GM18520 (cell line): ENCODE measurements around the gene SERTAD2.

Experiments used
- ATAC-seq: cut with Tn5 transposase; IDR thresholded peaks from one replicate; pipeline ENCODE4 v1.9.1; 2021; ENCODE audit not compliant: unreplicated experiment

SERTAD2 gene

GRCh38 chr2:64677530-64677929 is 23.8 kb upstream of the SERTAD2 start:
- no peak for ATAC-seq

DNA sequence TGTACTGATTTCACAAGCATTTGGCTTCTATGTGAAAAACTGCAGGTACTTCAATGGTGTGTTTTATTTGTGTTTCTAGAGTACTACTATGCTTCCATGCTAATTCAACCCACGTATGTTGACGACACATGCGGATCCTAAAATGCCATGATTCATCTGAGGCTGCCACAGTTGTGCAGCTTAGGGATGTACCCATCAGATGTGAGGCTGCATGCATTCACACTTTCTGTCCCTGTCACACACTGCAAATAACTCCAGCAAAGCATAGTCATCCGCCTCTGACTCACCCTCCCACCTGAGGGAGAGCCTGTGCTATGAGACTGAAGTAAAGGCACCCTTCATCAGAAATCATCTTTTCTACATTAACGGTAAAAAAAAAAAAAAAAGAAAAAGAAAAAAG is 22.1 kb upstream of the SERTAD2 start:
- peak; percentile 64 for ATAC-seq

DNA sequence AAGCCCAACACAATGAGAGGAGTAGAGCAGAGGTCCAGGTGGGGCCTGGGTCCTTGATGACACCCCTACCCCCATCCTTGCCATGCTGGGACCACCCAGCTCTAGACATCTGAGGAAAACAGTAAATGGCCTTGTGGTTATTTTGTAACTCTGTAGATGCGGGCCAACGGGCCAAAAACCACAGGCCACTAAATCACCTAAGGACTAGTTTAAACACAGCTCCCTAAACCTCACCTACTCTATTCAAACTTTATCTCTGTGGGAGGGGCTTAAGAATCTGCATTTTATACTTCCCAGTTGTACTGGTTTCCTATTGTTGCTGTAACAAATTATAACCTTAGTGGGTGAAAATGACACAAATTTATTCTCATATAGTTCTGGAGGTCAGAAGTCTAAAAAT is 19.0 kb upstream of the SERTAD2 start:
- no peak for ATAC-seq

- ATAC-seq = no peak
Observed at GRCh38 chr2:64670047-64670446, 16.3 kb upstream of the SERTAD2 start.

DNA sequence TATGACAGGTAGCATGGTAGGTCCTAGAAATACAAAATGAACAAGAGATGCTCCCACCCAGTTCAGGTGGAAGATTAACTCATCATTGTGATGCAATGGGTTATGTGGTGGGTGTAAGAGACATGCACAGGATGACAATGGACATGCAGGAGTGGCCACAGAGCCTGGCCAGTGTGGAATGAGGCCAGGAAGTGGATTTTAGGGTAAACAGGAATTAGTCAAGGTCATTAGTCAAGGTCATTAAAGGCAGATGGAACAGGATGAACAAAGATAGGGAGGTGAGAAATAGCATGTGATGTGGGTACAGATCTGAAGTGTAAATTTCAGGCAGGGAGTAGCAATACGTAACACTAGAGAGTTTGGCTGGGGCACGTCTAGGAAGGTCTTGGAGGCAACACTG is 15.6 kb upstream of the SERTAD2 start:
- no peak for ATAC-seq

GRCh38 chr2:64668542-64668941 is 14.8 kb upstream of the SERTAD2 start:
- ATAC-seq = no peak

DNA sequence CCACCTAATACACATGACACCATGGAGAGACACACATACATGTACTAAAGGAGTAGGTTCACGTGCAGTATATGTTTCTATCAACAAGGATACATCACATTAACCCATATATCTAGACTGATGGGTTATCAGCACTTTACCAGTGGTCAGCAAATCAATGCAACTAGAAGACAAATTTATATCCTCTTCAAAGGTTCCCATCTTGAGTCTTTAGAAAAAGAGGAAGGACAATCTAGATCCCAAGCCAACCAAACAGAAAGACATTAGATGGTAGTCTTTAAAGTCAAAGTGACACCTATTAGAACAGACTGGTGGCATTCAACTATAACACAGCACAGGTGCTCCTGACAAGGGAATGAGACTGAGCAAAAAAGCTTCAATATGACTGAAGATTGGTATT is 13.8 kb upstream of the SERTAD2 start:
- no peak for ATAC-seq

DNA sequence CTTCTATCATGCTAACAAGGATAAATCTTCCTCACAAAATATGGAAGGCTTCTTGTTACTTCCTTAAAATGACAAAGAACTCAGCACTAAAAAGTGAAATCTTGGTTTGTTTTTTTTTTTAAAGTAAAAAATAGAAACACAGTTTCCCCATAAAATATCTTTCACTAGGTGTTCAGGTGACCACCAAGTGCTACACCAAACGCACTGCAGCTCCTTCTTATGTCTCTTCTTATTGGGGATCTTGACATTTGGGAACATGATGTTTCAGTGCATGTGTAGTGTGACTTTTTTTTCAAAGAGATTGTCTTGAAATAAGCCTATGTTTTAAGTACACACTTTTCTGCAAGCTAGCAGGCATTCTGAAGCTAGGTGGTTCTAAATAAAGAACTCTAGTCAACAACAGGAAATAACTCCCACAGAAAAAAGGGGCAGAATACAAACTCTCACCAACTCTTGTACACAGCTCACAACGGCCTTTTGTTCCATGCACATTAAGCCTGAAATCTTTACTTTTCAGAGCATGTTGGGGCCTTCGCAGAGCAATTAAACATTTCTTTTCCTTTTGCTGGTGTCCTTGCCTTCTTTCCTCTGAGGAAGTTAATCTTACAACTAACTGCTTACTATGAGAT is 13.2 kb upstream of the SERTAD2 start:
- ATAC-seq = no peak

DNA sequence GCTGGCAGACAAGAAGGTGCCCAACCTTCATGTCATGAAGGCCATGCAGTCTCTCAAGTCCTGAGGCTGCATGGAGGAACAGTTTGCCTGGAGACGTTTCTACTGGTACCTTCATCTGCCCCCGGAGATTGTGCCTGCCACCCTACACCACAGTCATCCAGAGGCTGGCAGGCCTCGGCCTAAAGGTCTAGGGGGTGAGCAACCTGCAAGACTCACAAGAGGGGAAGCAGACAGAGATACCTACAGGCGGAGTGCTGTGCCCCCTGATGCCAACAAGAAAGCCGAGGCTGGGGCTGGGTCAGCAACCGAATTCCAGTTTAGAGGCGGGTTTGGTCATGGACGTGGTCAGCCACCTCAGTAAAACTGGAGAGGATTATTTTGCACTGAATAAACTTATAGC is 12.0 kb upstream of the SERTAD2 start:
- ATAC-seq = no peak

GRCh38 chr2:64663402-64663801 is 9.7 kb upstream of the SERTAD2 start:
- no peak for ATAC-seq

DNA sequence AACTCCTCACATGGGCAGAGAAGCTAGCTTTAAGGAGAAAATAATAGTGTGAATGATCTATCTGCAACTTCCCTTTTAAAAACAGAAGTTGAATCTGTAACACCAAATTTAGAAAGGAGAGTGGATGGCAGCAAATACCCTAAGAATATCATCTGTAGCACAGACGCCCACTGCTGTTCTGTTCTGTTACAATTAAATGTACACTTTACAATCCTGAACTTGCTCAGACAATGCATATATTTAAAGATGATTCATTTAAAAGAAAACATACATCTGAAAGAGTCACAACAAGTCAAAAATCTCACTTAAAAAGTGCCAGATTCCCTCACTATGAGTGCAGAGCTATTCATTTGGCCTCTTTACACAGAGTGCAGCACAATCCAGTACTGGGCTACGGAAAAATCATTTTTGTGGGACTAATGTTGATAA is 8.0 kb upstream of the SERTAD2 start:
- ATAC-seq = no peak

- ATAC-seq = no peak
Observed at GRCh38 chr2:64659252-64659651, 5.5 kb upstream of the SERTAD2 start.

DNA sequence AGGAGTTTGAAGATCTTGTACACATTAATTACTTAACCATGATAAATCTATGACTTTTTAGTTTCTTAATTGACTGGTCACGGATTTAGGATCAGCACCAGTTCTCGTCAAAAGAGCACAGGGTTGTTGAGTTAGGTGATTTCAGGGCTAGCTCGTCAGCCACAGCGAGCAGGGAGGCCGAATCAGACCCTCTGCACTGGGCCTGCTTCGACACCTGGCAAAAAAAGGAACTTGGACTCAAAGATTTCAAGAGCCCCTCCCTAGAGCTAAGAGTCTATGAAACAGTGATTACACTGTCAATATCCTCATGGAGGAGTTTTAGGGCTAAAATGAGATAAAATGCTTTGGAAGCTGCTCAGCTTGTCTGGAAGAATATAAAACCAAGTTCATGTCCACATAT is 4.6 kb upstream of the SERTAD2 start:
- no peak for ATAC-seq

GRCh38 chr2:64657411-64657810 is 3.7 kb upstream of the SERTAD2 start:
- no peak for ATAC-seq

- no peak for ATAC-seq
Observed at GRCh38 chr2:64656379-64656778, 2.7 kb upstream of the SERTAD2 start.

- ATAC-seq = no peak
Observed at GRCh38 chr2:64655873-64656272, 2.2 kb upstream of the SERTAD2 start.

- no peak for ATAC-seq
Observed at GRCh38 chr2:64655018-64655664, 1.4 kb upstream of the SERTAD2 start.

- peak; percentile 19 for ATAC-seq
Observed at GRCh38 chr2:64654063-64654811, 524 bp upstream of the SERTAD2 start.

- ATAC-seq = no peak
Observed at GRCh38 chr2:64652231-64653108, 1.2 kb downstream of the SERTAD2 start.

DNA sequence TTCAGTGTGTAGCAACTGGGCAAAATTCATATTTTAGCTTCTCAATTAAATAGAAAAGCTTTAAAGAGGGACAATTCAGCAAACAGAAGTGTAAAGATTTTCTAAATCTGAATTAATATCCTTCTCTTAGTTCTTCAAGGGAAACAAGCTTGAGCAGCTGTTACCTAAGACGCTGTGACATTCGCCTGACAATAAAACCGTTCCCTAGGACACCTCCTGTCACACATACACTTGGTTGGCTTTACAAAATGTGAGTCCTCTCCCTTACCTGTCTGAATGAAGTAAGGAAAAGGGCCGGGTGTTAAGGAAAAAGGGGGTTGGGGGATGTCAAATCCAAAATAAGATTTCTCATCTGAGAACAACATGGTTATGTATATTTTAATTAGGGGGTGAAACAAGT is 2.1 kb downstream of the SERTAD2 start:
- ATAC-seq = no peak

- no peak for ATAC-seq
Observed at GRCh38 chr2:64650722-64651338, 2.9 kb downstream of the SERTAD2 start.
